Tibial nerve (tissue), 4 donors: ENCODE results near the gene ADAM21. TPM values are rescaled to one million over a fixed set of nuclear protein-coding genes. Genes with fewer than 3 reads are reported as not detected.
"Not testable (repeated sequence)": the region's sequence is repeated elsewhere in the genome, so short reads cannot be mapped to it uniquely, and the experiment has no call there.

ENCODE experiments used
- DNase-seq, 2 donors: peaks; one replicate each; pipeline ENCODE4 v3.0.0-alpha.2; 2019; ENCODE audit warnings: low spot score in 2 of 2
- H3K27ac ChIP-seq, 4 donors: fragments of 200-600 bp; sonication (generic) in 3 of 4; one replicate each; pipeline ENCODE4 v1.5.1; 2017 to 2019; ENCODE audit warnings: mild to moderate bottlenecking in 1 of 4
- H3K27me3 ChIP-seq, 2 donors: fragments of 200-600 bp; sonication (generic) in 1 of 2; one replicate each; pipeline versions ENCODE4 v1.5.1 to v1.6.0; 2017 to 2019
- H3K36me3 ChIP-seq, 3 donors: fragments of 200-600 bp; sonication (generic); one replicate each; pipeline ENCODE4 v1.5.1; 2018 to 2019
- H3K4me1 ChIP-seq, 4 donors: fragments of 200-600 bp; sonication (generic) in 3 of 4; one replicate each; pipeline ENCODE4 v1.5.1; 2017 to 2019
- H3K4me3 ChIP-seq, 4 donors: fragments of 200-600 bp; sonication (generic) in 3 of 4; one replicate each; pipeline ENCODE4 v1.5.1; 2017 to 2019; ENCODE audit warnings: mild to moderate bottlenecking in 1 of 4, moderate library complexity in 1 of 4
- H3K9me3 ChIP-seq, 4 donors: fragments of 200-600 bp; sonication (generic) in 3 of 4; one replicate each; pipeline ENCODE4 v1.5.1; 2017 to 2019
- EP300 ChIP-seq, 2 donors: sonication (generic); formaldehyde crosslinking; IDR thresholded peaks; one replicate each; pipeline ENCODE4 v1.6.1; 2017; ENCODE audit warnings: antibody characterized with exemption in 2 of 2, mild to moderate bottlenecking in 1 of 2
- POLR2A ChIP-seq, 2 donors: fragments of 450-650 bp; IDR thresholded peaks; one replicate each; pipeline ENCODE4 v1.6.1; 2017; ENCODE audit warnings: antibody characterized with exemption in 2 of 2, mild to moderate bottlenecking in 2 of 2, moderate library complexity in 2 of 2
- WGBS, 2 donors: methylation state at CpG; one replicate each; pipeline ENCODE4 v1.1.5; 2018; 5-methylcytosine and 5-hydroxymethylcytosine counted together
- total RNA-seq, 4 donors: library from RNA; depleted of rRNA; stranded (reverse); fragments of >200 nt; gene quantifications; one replicate each; pipeline ENCODE4 v1.1.0, GENCODE V29; 2016
- TF ChIP-seq, protein P1 (sequence below), 5 experiments: fragments of 200-600 bp in 3 of 5; fragments of 450-650 bp in 2 of 5; sonication (generic) in 3 of 5; IDR thresholded peaks; one replicate each; pipeline ENCODE4 v1.5.1; 2016 to 2019; ENCODE audit warnings: antibody characterized with exemption in 5 of 5, mild to moderate bottlenecking in 3 of 5, moderate library complexity in 2 of 5

ADAM21 gene
- total RNA-seq, 4 donors from 2014 or later = 0.44 TPM; not detected in 3

DNA sequence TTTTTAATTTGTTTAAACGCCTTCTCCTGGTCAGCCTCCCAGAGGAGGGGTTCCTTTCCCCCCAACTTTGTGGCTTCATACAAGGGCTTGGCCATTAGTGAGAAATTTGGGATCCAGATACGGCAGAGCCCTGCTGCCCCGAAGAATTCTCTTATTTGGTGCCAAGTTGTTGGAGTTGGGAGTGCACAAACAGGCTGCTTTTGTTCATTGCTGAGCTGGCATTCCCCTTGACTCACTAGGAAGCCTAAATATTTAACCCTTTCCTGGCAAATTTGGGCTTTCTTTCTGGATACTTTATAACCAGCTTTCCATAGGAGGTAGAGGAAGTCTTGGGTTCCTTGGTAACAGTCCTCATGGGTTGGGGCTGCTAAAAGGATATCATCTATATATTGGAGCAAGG, 10.3 kb upstream of the ADAM21 start:
- no peak for DNase-seq
- 46 to 47% methylated on average over 3 of the region's 3 CpGs for WGBS, 2 donors
- Histone ChIP-seq H3K27ac (no peak overlapping the region), H3K27me3 (no peaks in the 10 kb centered on the region), H3K9me3 (peaks cover 0 to 79% (median 11%) of the 10 kb centered on the region in 4 donors), H3K4me3 (no peak overlapping the region), H3K36me3 (peaks cover 0 to 38% (median 0%) of the 10 kb centered on the region in 3 donors), H3K4me1 (no peaks in the 10 kb centered on the region)
- no peak for TF ChIP-seq POLR2A (IDR thresholded peaks at IDR 0.05)
- TF ChIP-seq, protein P1, sequence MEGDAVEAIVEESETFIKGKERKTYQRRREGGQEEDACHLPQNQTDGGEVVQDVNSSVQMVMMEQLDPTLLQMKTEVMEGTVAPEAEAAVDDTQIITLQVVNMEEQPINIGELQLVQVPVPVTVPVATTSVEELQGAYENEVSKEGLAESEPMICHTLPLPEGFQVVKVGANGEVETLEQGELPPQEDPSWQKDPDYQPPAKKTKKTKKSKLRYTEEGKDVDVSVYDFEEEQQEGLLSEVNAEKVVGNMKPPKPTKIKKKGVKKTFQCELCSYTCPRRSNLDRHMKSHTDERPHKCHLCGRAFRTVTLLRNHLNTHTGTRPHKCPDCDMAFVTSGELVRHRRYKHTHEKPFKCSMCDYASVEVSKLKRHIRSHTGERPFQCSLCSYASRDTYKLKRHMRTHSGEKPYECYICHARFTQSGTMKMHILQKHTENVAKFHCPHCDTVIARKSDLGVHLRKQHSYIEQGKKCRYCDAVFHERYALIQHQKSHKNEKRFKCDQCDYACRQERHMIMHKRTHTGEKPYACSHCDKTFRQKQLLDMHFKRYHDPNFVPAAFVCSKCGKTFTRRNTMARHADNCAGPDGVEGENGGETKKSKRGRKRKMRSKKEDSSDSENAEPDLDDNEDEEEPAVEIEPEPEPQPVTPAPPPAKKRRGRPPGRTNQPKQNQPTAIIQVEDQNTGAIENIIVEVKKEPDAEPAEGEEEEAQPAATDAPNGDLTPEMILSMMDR (IDR thresholded peaks at IDR 0.05) = no peak
- TF ChIP-seq EP300 (IDR thresholded peaks at IDR 0.05) = no peak

DNA sequence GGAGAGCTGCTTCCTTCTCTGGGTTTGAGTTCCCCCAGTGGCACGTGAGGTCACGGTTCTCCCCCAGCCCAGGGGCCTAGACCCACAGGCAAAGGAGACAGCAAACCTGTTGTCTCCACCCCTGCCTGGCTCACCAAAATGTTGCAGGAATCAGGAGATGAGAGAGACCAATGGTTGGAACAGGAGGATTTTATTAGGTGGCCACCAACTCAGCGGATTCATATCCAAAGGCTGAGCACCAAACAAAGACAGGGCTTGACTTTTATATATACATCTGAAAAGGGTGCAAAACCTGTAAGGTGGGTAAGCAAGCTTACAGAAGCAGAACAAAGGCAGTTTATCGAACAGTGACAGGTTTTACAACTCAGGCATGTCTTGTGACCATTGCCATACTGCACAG, 9.2 kb upstream of the ADAM21 start:
- Histone ChIP-seq H3K27me3 (no peaks in the 10 kb centered on the region), H3K4me1 (no peaks in the 10 kb centered on the region), H3K9me3 (peaks cover 0 to 69% (median 11%) of the 10 kb centered on the region in 4 donors), H3K4me3 (no peak overlapping the region), H3K36me3 (peaks cover 0 to 45% (median 0%) of the 10 kb centered on the region in 3 donors), H3K27ac (no peak overlapping the region)
- 97% methylated on average over 4 of the region's 4 CpGs for WGBS, 2 donors
- TF ChIP-seq POLR2A (IDR thresholded peaks at IDR 0.05) (no peak), EP300 (IDR thresholded peaks at IDR 0.05) (no peak)
- TF ChIP-seq, protein P1 (IDR thresholded peaks at IDR 0.05) = no peak
- DNase-seq = no peak

DNA sequence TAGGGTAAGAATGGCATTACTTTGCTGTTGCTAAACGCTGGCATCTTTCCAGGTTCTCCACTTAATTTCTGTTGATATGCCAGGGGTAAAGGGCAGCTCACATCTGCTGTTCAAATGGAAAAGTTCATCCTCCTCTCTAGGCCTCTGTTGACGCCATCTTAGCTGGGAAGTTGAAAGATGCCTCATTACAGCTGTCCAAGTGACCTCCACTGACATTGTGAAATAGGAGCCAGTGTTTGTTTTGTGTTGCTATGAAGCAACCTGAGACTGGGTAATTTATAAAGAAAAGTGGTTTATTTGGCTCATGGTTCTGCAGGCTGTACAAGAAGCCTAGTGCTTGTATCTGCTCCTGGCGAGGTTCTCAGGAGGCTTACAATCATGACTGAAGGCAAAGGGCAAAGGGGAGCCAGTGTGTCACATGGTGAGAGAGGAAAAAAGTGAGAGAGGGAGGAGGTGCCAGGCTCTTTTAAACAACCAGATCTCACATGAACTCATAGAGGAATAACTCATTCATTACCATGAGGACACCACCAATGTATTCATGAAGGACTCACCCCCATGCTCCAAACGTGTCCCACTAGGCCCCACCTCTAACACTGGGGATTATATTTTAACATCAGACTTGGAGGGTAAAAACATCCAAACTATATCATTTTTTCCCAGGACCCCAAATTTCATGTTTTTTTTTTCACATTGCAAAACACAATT, 3.2 kb upstream of the ADAM21 start:
- no peak for DNase-seq
- TF ChIP-seq POLR2A (IDR thresholded peaks at IDR 0.05) = no peak
- TF ChIP-seq EP300 (IDR thresholded peaks at IDR 0.05) = no peak
- TF ChIP-seq, protein P1 (IDR thresholded peaks at IDR 0.05) = no peak
- H3K36me3 ChIP-seq = peaks cover 0 to 37% (median 0%) of the 10 kb centered on the region in 3 donors
- no peaks in the 10 kb centered on the region for H3K4me1 ChIP-seq
- no peak overlapping the region for H3K4me3 ChIP-seq
- peaks cover 0 to 27% (median 0%) of the 10 kb centered on the region in 4 donors for H3K9me3 ChIP-seq
- H3K27me3 ChIP-seq = no peaks in the 10 kb centered on the region
- 64 to 72% methylated on average over 4 of the region's 4 CpGs for WGBS, 2 donors
- no peak overlapping the region for H3K27ac ChIP-seq

DNA sequence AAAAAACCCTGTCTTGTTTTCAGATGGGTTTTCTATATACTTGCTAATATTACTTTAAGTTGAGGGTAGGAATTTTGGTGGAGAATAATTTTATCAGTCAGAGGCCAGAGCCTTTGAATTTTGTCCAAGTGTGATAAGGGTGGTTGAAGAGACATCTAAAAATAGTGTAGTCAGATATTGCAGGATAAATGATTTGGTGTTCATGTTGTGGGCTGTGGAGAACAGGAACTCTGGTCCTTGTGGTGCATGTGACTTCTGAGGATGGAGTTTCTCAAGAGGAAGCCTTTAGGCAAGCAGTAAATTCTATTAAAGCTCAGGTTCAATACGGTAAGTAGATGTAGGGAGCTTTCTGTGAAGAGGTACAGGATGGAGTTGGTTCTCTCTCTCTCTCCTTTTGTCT, 2.8 kb downstream of the ADAM21 start:
- Histone ChIP-seq H3K27me3 (no peaks in the 10 kb centered on the region), H3K4me3 (no peak overlapping the region), H3K9me3 (no peaks in the 10 kb centered on the region), H3K4me1 (no peaks in the 10 kb centered on the region), H3K27ac (no peak overlapping the region), H3K36me3 (no peaks in the 10 kb centered on the region)
- TF ChIP-seq EP300 (IDR thresholded peaks at IDR 0.05) (no peak), POLR2A (IDR thresholded peaks at IDR 0.05) (no peak)
- TF ChIP-seq, protein P1 (IDR thresholded peaks at IDR 0.05) = no peak
- 68 to 78% methylated on average over 1 of the region's 1 CpG for WGBS, 2 donors
- no peak for DNase-seq

DNA sequence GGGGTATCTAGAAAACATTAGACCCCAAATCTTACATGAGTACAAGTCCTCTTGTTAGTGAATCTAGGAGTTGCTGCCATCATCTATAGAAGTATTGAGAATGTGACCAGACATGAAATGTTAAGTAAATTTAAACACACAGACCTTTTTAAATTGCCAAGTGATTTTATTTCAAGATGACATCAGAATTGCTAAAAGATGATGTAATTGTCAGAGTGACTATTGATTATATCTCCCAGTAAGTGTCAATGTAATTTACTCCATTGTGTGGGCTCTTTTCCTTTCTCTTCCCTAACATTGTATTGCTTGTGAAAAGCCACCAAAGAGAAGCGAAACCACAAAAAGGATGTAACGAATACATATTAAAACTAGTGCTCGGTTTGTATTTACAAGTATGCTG, 16.8 kb downstream of the ADAM21 start:
- Histone ChIP-seq H3K27ac (no peak overlapping the region), H3K9me3 (no peaks in the 10 kb centered on the region), H3K27me3 (no peaks in the 10 kb centered on the region), H3K36me3 (peaks cover 0 to 27% (median 0%) of the 10 kb centered on the region in 3 donors), H3K4me1 (no peaks in the 10 kb centered on the region), H3K4me3 (no peak overlapping the region)
- 89% methylated on average over 3 of the region's 3 CpGs for WGBS, 2 donors
- DNase-seq = no peak
- no peak for TF ChIP-seq EP300 (IDR thresholded peaks at IDR 0.05)
- TF ChIP-seq, protein P1 (IDR thresholded peaks at IDR 0.05) = no peak
- no peak for TF ChIP-seq POLR2A (IDR thresholded peaks at IDR 0.05)

DNA sequence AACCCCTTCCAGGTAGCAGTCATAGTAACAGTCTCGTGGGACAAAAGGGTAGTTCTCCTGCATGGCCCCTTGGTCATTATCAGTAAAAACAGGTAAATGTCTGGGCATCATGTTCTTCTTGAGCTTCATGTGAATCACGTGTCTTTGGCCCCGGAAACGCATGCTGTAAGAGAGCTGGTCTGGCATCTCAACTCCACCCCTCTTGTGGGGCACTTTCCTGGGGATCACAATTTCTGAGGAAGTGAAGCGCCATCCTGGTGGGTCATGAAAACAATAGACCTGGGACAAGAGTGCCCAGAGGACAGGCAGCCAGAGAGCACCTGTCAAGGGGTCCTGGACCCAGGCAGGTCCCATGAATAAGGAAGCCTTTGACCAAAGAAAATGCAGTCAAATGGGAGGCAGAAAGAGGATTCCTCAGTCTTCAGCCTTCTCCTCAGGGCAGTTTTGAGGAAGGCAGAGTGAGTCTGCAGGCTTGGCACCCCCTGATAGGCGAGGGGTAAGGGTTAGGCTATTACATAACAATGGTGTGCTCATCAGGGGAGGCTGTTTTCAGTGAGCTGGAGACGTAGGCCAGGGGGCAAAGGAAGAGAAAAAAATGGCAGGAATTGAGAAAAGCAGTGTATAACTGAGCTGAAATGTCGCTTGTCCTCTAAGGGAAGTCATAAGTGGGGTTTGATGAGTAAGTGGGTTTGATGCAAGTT, 19.0 kb downstream of the ADAM21 start:
- WGBS, 2 donors = 75 to 84% methylated on average over 8 of the region's 8 CpGs
- H3K4me3 ChIP-seq, H3K27ac ChIP-seq, DNase-seq, H3K9me3 ChIP-seq, H3K27me3 ChIP-seq, H3K4me1 ChIP-seq: not testable (repeated sequence)
- peaks cover 0 to 27% (median 0%) of the 10 kb centered on the region in 3 donors for H3K36me3 ChIP-seq
